H1 (cell line): Measurements from ENCODE around the gene PIK3R3. TPM values are rescaled to one million over a fixed set of nuclear protein-coding genes. Genes with fewer than 3 reads are reported as not detected.

ENCODE experiments used
- CTCF ChIA-PET: fragments of 300-600 bp; sonication (Branson Sonifier 250); formaldehyde crosslinking; loops from one replicate; lab custom pipeline; 2021; ENCODE audit not compliant: partially characterized antibody; lab: Charles Lee
- POLR2A ChIA-PET: fragments of 300-600 bp; sonication (Branson Sonifier 250); formaldehyde crosslinking; loops from one replicate; lab custom pipeline; 2021; ENCODE audit warnings: inconsistent platforms; ENCODE audit not compliant: partially characterized antibody; lab: Charles Lee
- DNase-seq, 2 experiments: peaks; one replicate each; pipeline versions ENCODE4 v3.0.0 to v3.0.0-alpha.2; 2010 to 2022; ENCODE audit warnings: low spot score in 2 of 2, low read depth in 1 of 2, mixed read lengths in 1 of 2
- FAIRE-seq: peaks from 2 replicates; lab custom pipeline; 2011; peaks lifted over from hg19 to GRCh38; lab: Jason Lieb, UNC
- H2AFZ ChIP-seq: 2 replicates; pipeline ENCODE4 v1.8.1; 2012; ENCODE audit warnings: low read length, inconsistent platforms
- H2AK5ac ChIP-seq: 2 replicates; pipeline ENCODE4 v1.6.1; 2013; ENCODE audit warnings: low read depth, low read length
- H2BK120ac ChIP-seq: replicated peaks from 2 replicates; pipeline ENCODE3; 2013; ENCODE audit warnings: low read depth, low read length, inconsistent platforms
- H2BK12ac ChIP-seq: 2 replicates; pipeline ENCODE4 v1.6.1; 2013; ENCODE audit warnings: low read depth, low read length
- H2BK15ac ChIP-seq: 2 replicates; pipeline ENCODE4 v1.6.1; 2013; ENCODE audit warnings: low read length
- H2BK20ac ChIP-seq: 2 replicates; pipeline ENCODE4 v1.6.1; 2013; ENCODE audit warnings: low read length
- H2BK5ac ChIP-seq: 2 replicates; pipeline ENCODE4 v1.6.1; 2013; ENCODE audit warnings: low read depth, low read length
- H3K14ac ChIP-seq: 2 replicates; pipeline ENCODE4 v1.6.1; 2013; ENCODE audit warnings: inconsistent platforms; ENCODE audit not compliant: insufficient read length
- H3K18ac ChIP-seq: 2 replicates; pipeline ENCODE4 v1.6.1; 2013; ENCODE audit warnings: low read length; ENCODE audit errors: extremely low read depth
- H3K23ac ChIP-seq: 2 replicates; pipeline ENCODE4 v1.6.1; 2013; ENCODE audit warnings: inconsistent platforms; ENCODE audit not compliant: insufficient read length
- H3K23me2 ChIP-seq: 2 replicates; pipeline ENCODE4 v1.6.1; 2013; ENCODE audit warnings: low read depth, low read length
- H3K27ac ChIP-seq: 2 replicates; pipeline ENCODE4 v1.6.1; 2011; ENCODE audit warnings: low read depth, low read length, inconsistent platforms
- H3K27me3 ChIP-seq, 4 experiments: replicated peaks in 1 of 4; 1 replicate in 1 of 4; 2 replicates in 3 of 4; pipeline versions ENCODE4 v1.6.1 to v1.8.1; 2011 to 2013; ENCODE audit warnings: low read length in 3 of 4, mild to moderate bottlenecking in 3 of 4, inconsistent platforms in 2 of 4, mixed read lengths in 2 of 4, moderate library complexity in 1 of 4; ENCODE audit not compliant: control insufficient read depth in 3 of 4, insufficient read depth in 3 of 4; ENCODE audit errors: extremely low read depth in 1 of 4
- H3K36me3 ChIP-seq, 4 experiments: 2 replicates each; pipeline versions ENCODE4 v1.6.1 to v1.8.1; 2011 to 2013; ENCODE audit warnings: mild to moderate bottlenecking in 4 of 4, low read length in 3 of 4, moderate library complexity in 2 of 4, control low read depth in 1 of 4, inconsistent platforms in 1 of 4; ENCODE audit not compliant: insufficient read depth in 4 of 4, control insufficient read depth in 2 of 4
- H3K4ac ChIP-seq: replicated peaks from 2 replicates; pipeline ENCODE3; 2013; ENCODE audit warnings: low read length, low read depth, mixed read lengths, inconsistent platforms; ENCODE audit not compliant: insufficient read length
- H3K4me1 ChIP-seq, 4 experiments: replicated peaks in 1 of 4; 1 replicate in 1 of 4; 2 replicates in 3 of 4; pipeline versions ENCODE4 v1.6.1 to v1.8.1; 2011 to 2013; ENCODE audit warnings: low read length in 3 of 4, inconsistent platforms in 2 of 4, mixed read lengths in 1 of 4; ENCODE audit not compliant: insufficient read depth in 4 of 4, control insufficient read depth in 3 of 4
- H3K4me2 ChIP-seq, 2 experiments: 2 replicates each; pipeline versions ENCODE4 v1.6.1 to v1.8.1; 2011 to 2013; ENCODE audit warnings: low read depth in 2 of 2, low read length in 2 of 2, control low read depth in 1 of 2, inconsistent platforms in 1 of 2, mild to moderate bottlenecking in 1 of 2; ENCODE audit not compliant: insufficient read depth in 1 of 2
- H3K4me3 ChIP-seq, 4 experiments: fragments of 200-600, 300-600 bp in 1 of 4; sonication (generic), shearing (Covaris generic), sonication (Bioruptor Twin) in 1 of 4; 2 replicates each; pipeline versions ENCODE4 v1.5.1 to v1.8.1; 2011 to 2016; ENCODE audit warnings: low read length in 4 of 4, low read depth in 3 of 4, control low read depth in 2 of 4, inconsistent platforms in 2 of 4, mild to moderate bottlenecking in 2 of 4, mixed read lengths in 1 of 4, moderate library complexity in 1 of 4; ENCODE audit not compliant: insufficient read depth in 2 of 4; ENCODE audit errors: extremely low read depth in 1 of 4
- H3K56ac ChIP-seq: replicated peaks from 2 replicates; pipeline ENCODE3; 2013; ENCODE audit warnings: low read depth, mild to moderate bottlenecking, mixed read lengths, low read length, inconsistent platforms; ENCODE audit not compliant: insufficient read length
- H3K79me1 ChIP-seq: 2 replicates; pipeline ENCODE4 v1.6.1; 2013; ENCODE audit warnings: low read depth, low read length, control low read depth
- H3K79me2 ChIP-seq, 2 experiments: 2 replicates each; pipeline versions ENCODE4 v1.6.1 to v1.8.1; 2012 to 2013; ENCODE audit warnings: low read length in 2 of 2, mild to moderate bottlenecking in 2 of 2, inconsistent platforms in 1 of 2; ENCODE audit not compliant: insufficient read depth in 2 of 2, control insufficient read depth in 1 of 2
- H3K9ac ChIP-seq, 4 experiments: replicated peaks in 1 of 4; 1 replicate in 1 of 4; 2 replicates in 3 of 4; pipeline versions ENCODE4 v1.6.1 to v1.8.1; 2011 to 2013; ENCODE audit warnings: low read depth in 3 of 4, low read length in 3 of 4, control low read depth in 2 of 4, mild to moderate bottlenecking in 2 of 4, moderate library complexity in 2 of 4, inconsistent platforms in 1 of 4; ENCODE audit errors: extremely low read depth in 1 of 4
- H3K9me3 ChIP-seq, 2 experiments: 2 replicates each; pipeline versions ENCODE4 v1.6.1 to v1.8.1; 2012 to 2013; ENCODE audit warnings: mild to moderate bottlenecking in 2 of 2, moderate library complexity in 2 of 2, control low read depth in 1 of 2, inconsistent platforms in 1 of 2, low read depth in 1 of 2, low read length in 1 of 2, mixed read lengths in 1 of 2; ENCODE audit not compliant: insufficient read depth in 2 of 2
- H4K20me1 ChIP-seq, 2 experiments: replicated peaks in 1 of 2; 2 replicates each; pipeline versions ENCODE3 to v1.8.1; 2011 to 2013; ENCODE audit warnings: inconsistent platforms in 2 of 2, low read length in 2 of 2, mild to moderate bottlenecking in 1 of 2; ENCODE audit not compliant: insufficient read depth in 2 of 2, control insufficient read depth in 1 of 2
- H4K5ac ChIP-seq: 2 replicates; pipeline ENCODE4 v1.6.1; 2013; ENCODE audit warnings: low read length, low read depth, mixed read lengths, inconsistent platforms; ENCODE audit not compliant: insufficient read length
- H4K8ac ChIP-seq: 2 replicates; pipeline ENCODE4 v1.8.0; 2013; ENCODE audit warnings: mild to moderate bottlenecking, moderate library complexity, low read length, inconsistent platforms; ENCODE audit not compliant: insufficient read depth; ENCODE audit errors: extremely low read depth
- H4K91ac ChIP-seq: replicated peaks from 2 replicates; pipeline ENCODE3; 2013; ENCODE audit warnings: low read length, mixed read lengths, inconsistent platforms; ENCODE audit not compliant: insufficient read length
- BCL11A ChIP-seq, 2 experiments: IDR thresholded peaks; one replicate each; pipeline ENCODE4 v1.6.1; 2011; ENCODE audit warnings: low read depth in 2 of 2, low read length in 2 of 2, mild to moderate bottlenecking in 2 of 2
- CBX5 ChIP-seq: fragments of 300-800, 300-1000 bp; sonication (generic); IDR thresholded peaks from 2 replicates; pipeline ENCODE4 v1.7.1; 2016; ENCODE audit warnings: antibody characterized with exemption, low read length, low read depth
- CBX8 ChIP-seq: fragments of 300-800, 300-1000 bp; sonication (generic); IDR thresholded peaks from 2 replicates; pipeline ENCODE4 v1.7.1; 2016; ENCODE audit warnings: low read depth, low read length, borderline replicate concordance
- CHD1 ChIP-seq: IDR thresholded peaks from 2 replicates; pipeline ENCODE4 v1.6.1; 2012; ENCODE audit warnings: low read depth, low read length, improper control_type of control experiment
- CHD2 ChIP-seq: IDR thresholded peaks from 2 replicates; pipeline ENCODE4 v1.6.1; 2012; ENCODE audit warnings: low read length, improper control_type of control experiment
- EZH2 ChIP-seq: fragments of 200-600 bp; sonication (generic); IDR thresholded peaks from 2 replicates; pipeline ENCODE4 v1.7.1; 2012; ENCODE audit warnings: low read depth, mild to moderate bottlenecking, moderate library complexity, low read length, inconsistent platforms; ENCODE audit not compliant: severe bottlenecking
- GTF2F1 ChIP-seq: IDR thresholded peaks from 2 replicates; pipeline ENCODE4 v1.6.1; 2012; ENCODE audit warnings: low read depth, low read length, improper control_type of control experiment, borderline replicate concordance
- MAX ChIP-seq: IDR thresholded peaks from 2 replicates; pipeline ENCODE4 v1.6.1; 2012; ENCODE audit warnings: inconsistent platforms
- NANOG ChIP-seq: IDR thresholded peaks from 2 replicates; pipeline ENCODE4 v1.6.1; 2011; ENCODE audit warnings: low read length, low read depth, mild to moderate bottlenecking, inconsistent platforms; ENCODE audit not compliant: insufficient read depth, poor library complexity, severe bottlenecking
- RAD21 ChIP-seq, 2 experiments: IDR thresholded peaks in 1 of 2; conservative IDR thresholded peaks in 1 of 2; 2 replicates each; pipeline ENCODE4 v1.6.1; 2011; ENCODE audit warnings: low read depth in 2 of 2, low read length in 2 of 2, improper control_type of control experiment in 1 of 2, inconsistent platforms in 1 of 2, mild to moderate bottlenecking in 1 of 2, moderate library complexity in 1 of 2
- SAP30 ChIP-seq: fragments of 300-600 bp; sonication (generic); IDR thresholded peaks from 2 replicates; pipeline ENCODE4 v1.7.1; 2012; ENCODE audit warnings: low read length, moderate library complexity, mild to moderate bottlenecking, inconsistent platforms; ENCODE audit not compliant: insufficient read depth, insufficient replicate concordance
- TBP ChIP-seq: IDR thresholded peaks from 2 replicates; pipeline ENCODE4 v1.6.1; 2011; ENCODE audit warnings: low read depth, low read length, improper control_type of control experiment
- WGBS, 2 experiments: shearing (Covaris generic) in 1 of 2; methylation state at CpG; one replicate each; pipeline versions ENCODE4 v1.1.6 to v1.1.7; 2013 to 2015; ENCODE audit warnings: low lambda C conversion rate in 2 of 2, mixed read lengths in 2 of 2, inconsistent platforms in 1 of 2, low coverage in 1 of 2, missing lambda C conversion rate in 1 of 2; ENCODE audit not compliant: insufficient replicate concordance in 2 of 2, insufficient coverage in 1 of 2, insufficient read length in 1 of 2; ENCODE audit errors: extremely low coverage in 1 of 2, missing lambda C conversion rate in 1 of 2; 5-methylcytosine and 5-hydroxymethylcytosine counted together
- polyA plus RNA-seq, 7 experiments: library from polyadenylated mRNA; depleted of rRNA in 3 of 7; stranded (reverse) in 5 of 7; unstranded in 2 of 7; fragments of >200 nt in 5 of 7; fragments of 200-250 nt in 2 of 7; gene quantifications; 1 replicate in 5 of 7; 2 replicates in 1 of 7; 4 replicates in 1 of 7; pipeline versions ENCODE4 v1.2.1 to v1.2.3, GENCODE V29; 2011 to 2013; ENCODE audit warnings: missing spikeins in 2 of 7, mixed read lengths in 2 of 7
- total RNA-seq: library from RNA; stranded (reverse); fragmentation: NEBNext Ultra II Directional; extraction: Animal tissue kit (Norgen Biotek cat#: 25700); gene quantifications from 2 replicates; pipeline ENCODE4 v1.2.1, GENCODE V29; 2021
- TF ChIP-seq, protein P1 (sequence below): IDR thresholded peaks from 2 replicates; pipeline ENCODE4 v1.6.1; 2011; ENCODE audit warnings: low read depth, mild to moderate bottlenecking, low read length; ENCODE audit not compliant: insufficient read depth

The PIK3R3 gene
- total and polyA plus RNA-seq, 2 of the 8 experiments (the other 6 are each of a cell fraction or from before 2014, with no cell fraction given), result 5.3 to 13.6 TPM

DNA sequence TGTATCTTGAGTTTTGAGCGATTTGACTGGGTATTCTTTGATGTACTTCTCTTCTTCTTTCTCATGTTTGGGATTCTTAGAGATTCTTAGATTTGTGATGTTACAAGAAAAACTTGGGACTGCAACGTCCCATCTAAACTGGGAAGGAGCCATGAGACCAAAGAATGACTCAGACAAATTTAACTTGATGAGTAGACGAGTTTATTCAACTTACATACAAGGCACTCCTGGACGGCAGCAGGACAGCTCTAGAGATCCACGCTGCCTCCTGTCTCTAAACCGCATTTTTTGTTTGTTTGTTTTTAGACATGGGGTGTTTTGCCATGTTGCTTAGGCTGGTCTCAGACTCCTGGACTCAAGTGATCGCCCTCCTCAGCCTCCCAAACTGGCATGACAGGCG lies 137.1 kb downstream of the PIK3R3 start:
- no peaks in the 10 kb centered on the region for H4K20me1 ChIP-seq
- no peak for TF ChIP-seq CBX8
- no peak for TF ChIP-seq CHD1
- TF ChIP-seq MAX, result no peak
- TF ChIP-seq RAD21 (IDR thresholded peaks at IDR 0.05 in 1 of 2, conservative IDR thresholded peaks at IDR 0.05 in 1 of 2; ENCODE audit: low read depth in 2 of 2, low read length in 2 of 2), result no peak
- TF ChIP-seq, protein P1, sequence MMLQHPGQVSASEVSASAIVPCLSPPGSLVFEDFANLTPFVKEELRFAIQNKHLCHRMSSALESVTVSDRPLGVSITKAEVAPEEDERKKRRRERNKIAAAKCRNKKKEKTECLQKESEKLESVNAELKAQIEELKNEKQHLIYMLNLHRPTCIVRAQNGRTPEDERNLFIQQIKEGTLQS, result no peak
- TF ChIP-seq NANOG, result no peak
- no peak for TF ChIP-seq CBX5
- no peak for TF ChIP-seq EZH2
- no peak for TF ChIP-seq TBP
- TF ChIP-seq GTF2F1, result no peak
- no peak for TF ChIP-seq SAP30
- TF ChIP-seq BCL11A (IDR thresholded peaks at IDR 0.05; ENCODE audit: low read depth in 2 of 2, low read length in 2 of 2), result no peak
- no peak for TF ChIP-seq CHD2

More for the DNA sequence above, 137.1 kb downstream of the PIK3R3 start:
- CTCF ChIA-PET, result interaction anchor here (1.1 kb wide), 1 partner anchor 41 kb away, joined by 3 read pairs; no protein-coding TSS in a partner anchor
- no peak overlapping the region for H2AK5ac ChIP-seq
- H3K4me2 ChIP-seq, result no peak overlapping the region
- DNase-seq (no peak), FAIRE-seq (no peak)
- H3K9ac ChIP-seq, result no peak overlapping the region
- no peak overlapping the region for H3K27ac ChIP-seq
- H3K9me3 ChIP-seq, result peaks cover 0 to 2% of the 10 kb centered on the region in 2 experiments; a peak in 1 of 4 replicates
- H2BK5ac ChIP-seq, result no peak overlapping the region
- no peak overlapping the region for H3K4ac ChIP-seq
- POLR2A ChIA-PET, result no interaction called here
- no peak overlapping the region for H3K18ac ChIP-seq
- H3K4me3 ChIP-seq, result no peak overlapping the region
- H4K5ac ChIP-seq, result no peak overlapping the region
- H3K56ac ChIP-seq, result no peak overlapping the region
- H3K79me2 ChIP-seq, result peaks cover 0 to 6% of the 10 kb centered on the region in 2 experiments; a peak in 1 of 4 replicates
- no peak overlapping the region for H3K14ac ChIP-seq
- H3K23me2 ChIP-seq, result no peaks in the 10 kb centered on the region
- H2BK120ac ChIP-seq, result no peak overlapping the region
- H2BK15ac ChIP-seq, result no peak overlapping the region
- no peaks in the 10 kb centered on the region for H3K4me1 ChIP-seq
- no peak overlapping the region for H4K8ac ChIP-seq
- H3K23ac ChIP-seq, result no peak overlapping the region
- H3K36me3 ChIP-seq, result no peaks in the 10 kb centered on the region
- no peak overlapping the region for H2AFZ ChIP-seq
- no peaks in the 10 kb centered on the region for H3K27me3 ChIP-seq
- no peak overlapping the region for H4K91ac ChIP-seq
- H2BK20ac ChIP-seq, result no peak overlapping the region
- H2BK12ac ChIP-seq, result no peak overlapping the region
- 86% methylated on average over 8 of the region's 8 CpGs; no CpG with 5 or more reads in 1 of the 2 experiments for WGBS, 2 experiments
- no peaks in the 10 kb centered on the region for H3K79me1 ChIP-seq
